OCI-LY3 (cell line): ENCODE data around the gene FBXL20.

Experiments
- H2AFZ ChIP-seq: fragments of 200-600, 300-600 bp; shearing (Covaris generic); 2 replicates; pipeline ENCODE4 v1.6.0; 2014; ENCODE audit warnings: antibody characterized with exemption, low read depth, low read length
- H3K27ac ChIP-seq: fragments of 200-600, 300-600 bp; sonication (generic); 2 replicates; pipeline ENCODE4 v1.5.1; 2014; ENCODE audit warnings: mild to moderate bottlenecking, low read length, moderate library complexity, mixed read lengths
- H3K27me3 ChIP-seq: fragments of 200-600, 300-600 bp; sonication (generic); 2 replicates; pipeline ENCODE4 v1.6.1; 2014; ENCODE audit warnings: low read depth, low read length, mixed read lengths
- H3K36me3 ChIP-seq: fragments of 200-600, 300-600 bp; sonication (generic); replicated peaks from 2 replicates; pipeline ENCODE3; 2014; ENCODE audit warnings: low read depth, low read length, mixed read lengths
- H3K4me1 ChIP-seq: fragments of 300-600, 200-600 bp; sonication (generic); 2 replicates; pipeline ENCODE4 v1.6.1; 2014; ENCODE audit warnings: low read length, mixed read lengths
- H3K4me2 ChIP-seq: fragments of 200-600, 300-600 bp; sonication (generic); 2 replicates; pipeline ENCODE4 v1.6.1; 2014; ENCODE audit warnings: low read length, mixed read lengths
- H3K4me3 ChIP-seq: fragments of 300-600, 200-600 bp; sonication (generic); 2 replicates; pipeline ENCODE4 v1.5.1; 2014; ENCODE audit warnings: antibody characterized with exemption, mild to moderate bottlenecking, low read length, moderate library complexity
- H3K79me2 ChIP-seq: fragments of 300-600, 200-600 bp; shearing (Covaris generic); 2 replicates; pipeline ENCODE4 v1.6.1; 2014; ENCODE audit warnings: mild to moderate bottlenecking, low read length, mixed read lengths
- H3K9ac ChIP-seq: fragments of 300-600, 200-600 bp; shearing (Covaris generic); 2 replicates; pipeline ENCODE4 v1.6.0; 2014; ENCODE audit warnings: mild to moderate bottlenecking, low read length, moderate library complexity
- H3K9me3 ChIP-seq: fragments of 200-600, 300-600 bp; shearing (Covaris generic); 2 replicates; pipeline ENCODE4 v1.6.1; 2014; ENCODE audit warnings: low read length, mixed read lengths; ENCODE audit not compliant: insufficient read depth
- H4K20me1 ChIP-seq: fragments of 200-600, 300-600 bp; sonication (generic); 2 replicates; pipeline ENCODE4 v1.6.1; 2016; ENCODE audit warnings: low read length, mixed read lengths; ENCODE audit not compliant: insufficient read depth
- EZH2phosphoT487 ChIP-seq: fragments of 200-600 bp; shearing (Covaris generic); IDR thresholded peaks from 2 replicates; pipeline ENCODE4 v1.6.1; 2018; ENCODE audit warnings: antibody characterized with exemption, mixed run types, low read depth
- TF ChIP-seq, protein P1 (sequence below): fragments of 200-600, 300-600 bp; sonication (generic); IDR thresholded peaks from 2 replicates; pipeline ENCODE4 v1.5.1; 2014; ENCODE audit warnings: antibody characterized with exemption, low read length, low read depth

Gene FBXL20

DNA sequence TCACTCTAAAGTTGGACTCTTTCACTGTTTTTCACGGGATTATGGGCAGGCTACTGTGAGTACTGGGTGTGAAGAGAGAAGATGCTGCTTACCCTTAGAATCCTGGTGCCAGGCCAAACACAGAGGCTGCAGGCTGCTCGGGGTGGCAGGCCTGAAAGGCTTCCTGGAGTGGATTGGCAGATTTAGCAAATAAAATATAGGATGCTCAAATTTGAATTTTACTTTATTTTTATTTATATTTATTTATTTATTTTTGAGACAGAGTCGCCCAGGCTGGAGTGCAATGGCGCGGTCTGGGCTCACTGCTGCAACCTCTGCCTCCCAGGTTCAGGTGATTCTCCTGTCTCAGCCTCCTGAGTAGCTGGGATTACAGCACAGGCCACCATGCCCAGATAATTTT is 160.8 kb downstream of the FBXL20 start:
- Histone ChIP-seq H3K27ac (no peak overlapping the region), H3K9ac (no peak overlapping the region), H3K4me2 (no peak overlapping the region), H3K36me3 (no peaks in the 10 kb centered on the region), H3K27me3 (no peaks in the 10 kb centered on the region), H3K4me3 (no peak overlapping the region), H2AFZ (no peak overlapping the region), H4K20me1 (no peaks in the 10 kb centered on the region), H3K9me3 (no peaks in the 10 kb centered on the region), H3K4me1 (peaks cover 35% of the 10 kb centered on the region), H3K79me2 (no peaks in the 10 kb centered on the region)
- TF ChIP-seq EZH2phosphoT487 = no peak
- TF ChIP-seq, protein P1, sequence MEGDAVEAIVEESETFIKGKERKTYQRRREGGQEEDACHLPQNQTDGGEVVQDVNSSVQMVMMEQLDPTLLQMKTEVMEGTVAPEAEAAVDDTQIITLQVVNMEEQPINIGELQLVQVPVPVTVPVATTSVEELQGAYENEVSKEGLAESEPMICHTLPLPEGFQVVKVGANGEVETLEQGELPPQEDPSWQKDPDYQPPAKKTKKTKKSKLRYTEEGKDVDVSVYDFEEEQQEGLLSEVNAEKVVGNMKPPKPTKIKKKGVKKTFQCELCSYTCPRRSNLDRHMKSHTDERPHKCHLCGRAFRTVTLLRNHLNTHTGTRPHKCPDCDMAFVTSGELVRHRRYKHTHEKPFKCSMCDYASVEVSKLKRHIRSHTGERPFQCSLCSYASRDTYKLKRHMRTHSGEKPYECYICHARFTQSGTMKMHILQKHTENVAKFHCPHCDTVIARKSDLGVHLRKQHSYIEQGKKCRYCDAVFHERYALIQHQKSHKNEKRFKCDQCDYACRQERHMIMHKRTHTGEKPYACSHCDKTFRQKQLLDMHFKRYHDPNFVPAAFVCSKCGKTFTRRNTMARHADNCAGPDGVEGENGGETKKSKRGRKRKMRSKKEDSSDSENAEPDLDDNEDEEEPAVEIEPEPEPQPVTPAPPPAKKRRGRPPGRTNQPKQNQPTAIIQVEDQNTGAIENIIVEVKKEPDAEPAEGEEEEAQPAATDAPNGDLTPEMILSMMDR = no peak

DNA sequence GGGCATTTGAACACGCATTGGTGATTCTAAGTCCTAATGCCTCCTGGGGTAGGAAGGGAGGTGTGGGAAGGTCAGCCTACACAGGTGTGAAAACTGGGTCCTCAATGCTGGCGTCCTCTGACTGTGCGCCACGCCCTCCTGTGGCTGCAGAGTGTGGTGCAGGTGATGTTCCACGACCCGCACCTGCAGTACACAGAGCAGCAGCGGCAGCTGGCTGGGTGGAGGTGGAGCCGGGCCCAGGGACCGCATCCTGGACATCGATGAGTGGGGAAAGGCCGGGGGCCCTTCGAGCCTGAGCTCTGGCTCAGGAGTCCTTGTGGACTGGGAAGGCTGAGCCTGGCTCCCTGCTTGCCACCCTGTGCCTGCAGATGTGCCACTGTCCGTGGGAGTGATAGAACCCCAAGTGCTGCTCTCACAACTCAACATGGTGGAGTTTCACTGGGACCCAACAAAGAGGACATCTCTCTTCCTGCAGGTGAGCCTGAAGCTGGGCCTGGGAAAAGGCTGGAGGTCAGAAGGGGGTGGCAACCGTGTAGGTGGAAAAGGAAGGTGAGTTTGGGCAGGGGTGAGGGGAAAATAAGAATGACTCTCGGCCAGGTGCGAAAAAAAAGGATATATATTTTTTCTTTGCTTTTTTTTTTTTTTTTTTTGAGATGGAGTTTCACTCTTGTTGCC is 161.6 kb downstream of the FBXL20 start:
- H3K27me3 ChIP-seq = no peaks in the 10 kb centered on the region
- H4K20me1 ChIP-seq = no peaks in the 10 kb centered on the region
- no peaks in the 10 kb centered on the region for H3K9me3 ChIP-seq
- H3K36me3 ChIP-seq = no peaks in the 10 kb centered on the region
- H3K79me2 ChIP-seq = no peaks in the 10 kb centered on the region
- peak overlapping the region; percentile 65 for H3K4me2 ChIP-seq
- H3K9ac ChIP-seq = no peak overlapping the region
- H2AFZ ChIP-seq = 0 out of 2 replicates have a peak overlapping the region, but pooled peaks have one; percentile 52
- TF ChIP-seq, protein P1 = peak; percentile 74
- no peak for TF ChIP-seq EZH2phosphoT487
- no peak overlapping the region for H3K27ac ChIP-seq
- H3K4me3 ChIP-seq = peak overlapping the region; percentile 44; the same call in 1 of the 2 replicates
- peaks cover 37% of the 10 kb centered on the region for H3K4me1 ChIP-seq

DNA sequence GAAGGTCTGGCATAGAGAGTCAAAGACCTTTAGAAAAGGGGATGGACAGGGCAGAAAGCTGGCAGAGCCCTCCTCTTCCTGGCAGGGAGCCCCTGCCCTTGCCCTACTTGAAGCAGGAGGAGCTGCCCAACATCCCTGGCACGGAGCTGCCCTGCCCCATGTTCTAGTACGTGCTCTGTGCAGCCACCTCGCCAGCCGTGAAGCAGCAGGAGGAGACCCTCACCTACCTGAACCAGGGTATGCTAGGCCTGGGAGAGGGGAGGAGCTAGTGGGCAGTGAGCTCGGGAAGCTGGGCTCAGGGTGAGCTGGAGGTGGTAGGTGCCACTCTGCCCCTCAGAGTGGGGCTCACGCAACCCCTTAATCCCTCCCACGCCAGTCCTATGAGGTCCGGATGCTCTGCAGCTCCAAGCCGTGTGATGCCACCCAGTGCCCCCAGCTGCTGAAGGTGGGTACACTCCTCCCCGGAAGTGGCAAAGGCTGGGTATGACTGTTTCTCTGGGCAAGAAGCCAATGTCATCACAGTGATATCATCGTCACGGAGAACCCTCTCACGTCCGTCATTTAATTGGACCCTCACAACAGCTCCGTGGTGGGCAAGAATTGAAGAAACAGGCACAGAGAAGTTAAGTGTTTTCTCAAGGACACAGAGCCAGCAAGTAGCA is 163.0 kb downstream of the FBXL20 start:
- H3K9ac ChIP-seq = peak overlapping the region; percentile 7; the same call in 1 of the 2 replicates
- no peaks in the 10 kb centered on the region for H3K27me3 ChIP-seq
- peaks cover 29% of the 10 kb centered on the region for H3K4me1 ChIP-seq
- no peaks in the 10 kb centered on the region for H3K9me3 ChIP-seq
- H3K36me3 ChIP-seq = no peaks in the 10 kb centered on the region
- TF ChIP-seq, protein P1 = no peak
- TF ChIP-seq EZH2phosphoT487 = no peak
- H3K27ac ChIP-seq = no peak overlapping the region
- no peaks in the 10 kb centered on the region for H4K20me1 ChIP-seq
- H3K4me3 ChIP-seq = peak overlapping the region; percentile 62
- H3K4me2 ChIP-seq = peak overlapping the region; percentile 69
- H2AFZ ChIP-seq = peak overlapping the region; percentile 92
- no peaks in the 10 kb centered on the region for H3K79me2 ChIP-seq

GRCh38 chr17:39237586-39237985 is 163.8 kb downstream of the FBXL20 start:
- Histone ChIP-seq H3K27me3 (0 out of 2 replicates have a peak, but pooled peaks cover 3% of the 10 kb centered on the region), H3K79me2 (no peaks in the 10 kb centered on the region), H3K4me2 (no peak overlapping the region), H3K27ac (no peak overlapping the region), H3K4me3 (no peak overlapping the region), H3K9ac (no peak overlapping the region), H3K9me3 (no peaks in the 10 kb centered on the region), H4K20me1 (no peaks in the 10 kb centered on the region), H3K36me3 (no peaks in the 10 kb centered on the region), H2AFZ (no peak overlapping the region), H3K4me1 (peaks cover 29% of the 10 kb centered on the region)
- no peak for TF ChIP-seq EZH2phosphoT487
- TF ChIP-seq, protein P1 = no peak
